ENCODE results near the gene MCM5. TPM values are rescaled to one million over a fixed set of nuclear protein-coding genes. Genes with fewer than 3 reads are reported as not detected.
A peak's percentile ranks its signal among the peaks of the same experiment; 100 is the strongest.

MCM5 gene
- total RNA-seq, 2 donors from 2014 or later, result 11.0 to 21.9 TPM

DNA sequence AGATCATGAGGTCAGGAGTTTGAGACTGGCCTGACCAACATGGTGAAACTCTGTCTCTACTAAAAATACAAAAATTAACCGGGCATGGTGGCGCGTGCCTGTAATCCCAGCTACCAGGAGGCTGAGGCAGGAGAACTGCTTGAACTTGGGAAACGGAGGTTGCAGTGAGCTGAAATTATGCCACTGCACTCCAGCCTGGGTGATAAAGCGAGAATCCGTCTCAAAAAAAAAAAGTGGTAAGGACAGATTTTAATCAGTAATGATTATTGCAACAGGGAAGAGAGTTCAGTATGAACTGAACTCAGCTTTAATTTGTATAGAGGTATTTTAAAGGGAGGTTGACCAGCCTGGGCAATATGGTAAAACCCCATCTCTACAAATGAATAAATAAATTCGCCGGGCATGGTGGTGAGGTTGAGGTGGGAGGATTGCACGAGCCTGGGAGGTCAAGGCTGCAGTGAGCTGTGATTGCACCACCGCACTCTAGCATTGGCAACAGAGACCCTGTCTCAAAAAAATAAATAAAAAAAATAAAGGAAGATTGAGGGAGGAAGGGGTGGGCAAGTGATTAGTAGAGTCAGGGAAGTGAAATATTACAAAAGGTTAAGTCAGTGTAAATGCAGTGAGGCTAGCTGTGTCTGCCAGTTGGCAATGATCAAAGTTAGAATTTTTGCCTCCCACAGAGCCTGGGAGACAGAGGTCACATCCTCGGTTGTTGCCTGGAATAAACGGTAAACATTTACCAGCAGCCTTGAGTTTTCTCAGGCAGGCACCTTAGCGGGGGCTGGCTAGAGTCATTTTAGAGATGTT, 2.6 kb upstream of the MCM5 start:
- intact Hi-C loops (cut with DNase I), result no loop called here
- ATAC-seq (no peak), DNase-seq (no peak)

DNA sequence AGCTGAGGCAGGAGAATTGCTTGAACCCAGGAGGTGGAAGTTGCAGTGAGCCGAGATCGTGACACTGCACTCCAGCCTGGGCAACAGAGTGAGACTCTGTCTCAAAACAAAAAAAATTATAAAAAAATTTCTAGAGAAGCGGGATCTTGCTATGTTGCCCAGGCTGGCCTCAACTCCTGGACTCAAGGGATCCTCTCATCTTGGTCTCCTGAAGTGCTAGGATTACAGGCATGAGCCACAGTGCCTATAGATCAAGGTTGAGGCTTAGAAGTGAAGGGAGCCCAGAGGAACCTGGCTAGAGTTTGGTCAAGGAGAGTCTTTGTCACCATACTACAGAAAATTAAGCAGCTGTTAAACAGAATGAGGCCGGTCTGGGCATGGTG, 1.4 kb upstream of the MCM5 start:
- DNase-seq, result no peak
- ATAC-seq, result no peak
- intact Hi-C loops (cut with DNase I), result no loop called here

DNA sequence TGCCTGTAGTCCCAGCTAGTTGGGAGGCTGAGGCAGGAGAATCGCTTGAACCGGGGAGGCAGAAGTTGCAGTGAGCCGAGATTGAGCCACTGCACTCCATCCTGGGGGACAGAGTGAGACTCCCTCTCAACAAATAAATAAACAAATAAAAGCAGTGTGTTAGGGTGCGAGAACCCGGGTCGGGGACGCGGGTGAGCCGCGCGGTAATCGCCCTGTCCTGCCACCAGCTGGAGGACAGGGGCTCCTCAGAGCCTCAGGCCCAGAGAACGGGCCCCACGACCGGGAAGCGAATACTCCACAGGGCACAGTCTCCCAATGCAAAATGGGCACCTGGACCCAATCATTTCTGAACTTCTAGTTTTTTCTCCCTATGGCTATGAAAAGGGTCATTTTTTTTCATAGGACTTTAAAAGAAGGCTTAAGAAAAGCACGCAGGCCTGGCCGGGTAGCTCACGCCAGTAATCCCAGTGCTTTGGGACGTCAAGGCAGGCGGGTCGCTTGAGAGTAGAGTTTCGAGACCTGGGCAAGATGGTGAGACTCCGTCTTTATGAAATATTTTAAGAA, 744 bp upstream of the MCM5 start:
- no peak for DNase-seq
- intact Hi-C loops (cut with DNase I), result no loop called here
- no peak for ATAC-seq

DNA sequence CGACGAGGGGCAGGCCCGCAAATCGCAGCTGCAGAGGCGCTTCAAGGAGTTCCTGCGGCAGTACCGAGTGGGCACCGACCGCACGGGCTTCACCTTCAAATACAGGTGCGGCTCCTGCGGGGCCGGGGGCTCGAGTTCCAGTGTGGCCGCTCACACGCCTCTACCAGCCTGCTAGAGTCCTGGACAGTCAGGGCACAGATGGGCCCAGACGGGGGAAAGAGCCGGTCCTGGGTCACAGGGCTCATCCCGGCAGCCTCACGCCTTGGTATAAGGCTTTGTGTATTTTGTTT, 506 bp downstream of the MCM5 start:
- intact Hi-C loops (cut with DNase I), result no loop called here
- DNase-seq (no peak), ATAC-seq (peak in 1 of 2 donors; percentile 4)

DNA sequence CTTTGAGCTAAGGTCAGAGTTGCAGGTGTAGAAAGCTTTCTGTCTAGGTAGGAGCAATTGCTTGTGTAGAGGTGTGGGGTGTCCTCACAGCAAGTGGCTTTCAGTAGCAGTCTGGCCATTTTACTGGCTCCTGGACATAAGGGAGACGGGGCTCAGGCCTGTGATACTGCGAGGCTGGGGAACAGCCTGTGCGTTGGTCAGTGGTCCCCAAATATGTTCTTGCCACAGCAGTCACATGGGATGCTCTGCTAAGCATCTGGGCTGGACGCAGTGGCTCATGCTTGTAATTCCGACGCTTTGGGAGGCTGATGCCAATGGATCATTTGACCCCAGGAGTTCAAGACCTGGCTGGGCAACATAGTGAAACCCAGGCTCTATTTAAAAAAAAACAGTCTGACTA, 1.9 kb downstream of the MCM5 start:
- no peak for DNase-seq
- intact Hi-C loops (cut with DNase I), result no loop called here
- no peak for ATAC-seq

DNA sequence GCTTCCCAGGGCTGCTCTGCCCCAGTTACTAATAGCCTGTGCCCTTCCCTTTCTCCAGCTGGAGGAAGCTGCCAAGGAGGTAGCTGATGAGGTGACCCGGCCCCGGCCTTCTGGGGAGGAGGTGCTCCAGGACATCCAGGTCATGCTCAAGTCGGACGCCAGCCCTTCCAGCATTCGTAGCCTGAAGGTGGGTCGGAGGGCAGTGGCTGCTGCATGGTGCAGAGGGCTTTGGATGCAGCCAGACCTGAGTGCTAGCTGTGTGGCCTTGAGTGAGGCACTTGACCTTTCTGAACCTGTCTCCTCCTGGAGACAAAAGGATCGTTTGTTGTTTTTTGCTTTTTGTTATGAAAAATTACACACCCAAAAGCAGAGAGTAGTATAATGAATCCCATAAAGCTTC, 3.4 kb downstream of the MCM5 start:
- intact Hi-C loops (cut with DNase I), result no loop called here
- DNase-seq (no peak), ATAC-seq (no peak)

DNA sequence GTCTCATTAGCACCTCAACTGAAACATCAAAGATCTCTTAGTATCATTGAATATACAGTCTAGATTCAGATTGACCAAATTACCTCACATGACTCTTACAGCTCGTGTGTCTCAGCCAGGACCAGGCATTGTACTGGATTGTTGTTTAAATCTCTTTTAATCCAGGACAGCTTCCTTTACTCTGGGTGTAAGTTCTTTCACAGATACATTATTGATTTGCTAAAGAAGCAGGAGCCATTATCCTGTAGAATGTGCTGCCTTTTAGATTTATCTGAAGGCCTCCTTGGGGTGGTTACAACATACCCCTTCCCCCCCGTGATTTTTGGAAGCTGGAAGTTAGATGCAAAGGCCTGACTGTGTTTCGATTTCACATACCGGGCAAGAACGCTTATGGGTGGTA, 4.2 kb downstream of the MCM5 start:
- intact Hi-C loops (cut with DNase I), result no loop called here
- no peak for DNase-seq
- no peak for ATAC-seq

DNA sequence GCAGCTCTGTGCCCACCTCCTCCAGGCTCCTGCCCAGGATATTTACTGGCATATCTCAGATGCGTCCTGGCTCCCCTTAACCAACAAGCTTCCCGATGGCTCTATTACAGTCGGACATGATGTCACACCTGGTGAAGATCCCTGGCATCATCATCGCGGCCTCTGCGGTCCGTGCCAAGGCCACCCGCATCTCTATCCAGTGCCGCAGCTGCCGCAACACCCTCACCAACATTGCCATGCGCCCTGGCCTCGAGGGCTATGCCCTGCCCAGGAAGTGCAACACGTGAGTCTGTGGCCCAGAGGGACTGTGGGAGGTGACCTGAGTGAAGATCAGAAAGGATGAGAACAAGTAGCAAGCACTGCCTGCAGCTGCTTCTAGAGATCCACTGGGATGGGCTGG, 6.5 kb downstream of the MCM5 start:
- ATAC-seq, result no peak
- no peak for DNase-seq
- intact Hi-C loops (cut with DNase I), result no loop called here

DNA sequence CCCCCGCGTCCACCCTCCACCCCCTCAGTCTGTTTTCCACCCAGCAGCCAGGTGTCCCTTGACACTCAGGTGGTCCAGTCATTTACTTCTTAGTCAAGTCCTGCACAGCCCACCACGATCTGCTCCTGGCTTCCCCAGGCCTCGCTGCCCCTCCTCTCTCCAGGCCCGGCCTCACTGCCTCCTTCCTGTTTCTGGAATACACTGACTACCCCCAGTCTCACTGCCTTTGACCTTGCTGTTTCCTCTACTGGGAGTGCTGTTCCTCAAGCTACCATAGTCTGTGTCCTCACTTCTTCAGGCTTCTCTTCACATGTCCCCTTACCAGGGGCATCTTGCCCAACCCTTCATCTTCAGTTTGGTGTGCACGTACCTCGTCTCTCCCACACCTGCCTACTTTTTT, 7.4 kb downstream of the MCM5 start:
- ATAC-seq (peak in 1 of 2 donors; percentile 17), DNase-seq (no peak)
- intact Hi-C loops (cut with DNase I), result no loop called here

DNA sequence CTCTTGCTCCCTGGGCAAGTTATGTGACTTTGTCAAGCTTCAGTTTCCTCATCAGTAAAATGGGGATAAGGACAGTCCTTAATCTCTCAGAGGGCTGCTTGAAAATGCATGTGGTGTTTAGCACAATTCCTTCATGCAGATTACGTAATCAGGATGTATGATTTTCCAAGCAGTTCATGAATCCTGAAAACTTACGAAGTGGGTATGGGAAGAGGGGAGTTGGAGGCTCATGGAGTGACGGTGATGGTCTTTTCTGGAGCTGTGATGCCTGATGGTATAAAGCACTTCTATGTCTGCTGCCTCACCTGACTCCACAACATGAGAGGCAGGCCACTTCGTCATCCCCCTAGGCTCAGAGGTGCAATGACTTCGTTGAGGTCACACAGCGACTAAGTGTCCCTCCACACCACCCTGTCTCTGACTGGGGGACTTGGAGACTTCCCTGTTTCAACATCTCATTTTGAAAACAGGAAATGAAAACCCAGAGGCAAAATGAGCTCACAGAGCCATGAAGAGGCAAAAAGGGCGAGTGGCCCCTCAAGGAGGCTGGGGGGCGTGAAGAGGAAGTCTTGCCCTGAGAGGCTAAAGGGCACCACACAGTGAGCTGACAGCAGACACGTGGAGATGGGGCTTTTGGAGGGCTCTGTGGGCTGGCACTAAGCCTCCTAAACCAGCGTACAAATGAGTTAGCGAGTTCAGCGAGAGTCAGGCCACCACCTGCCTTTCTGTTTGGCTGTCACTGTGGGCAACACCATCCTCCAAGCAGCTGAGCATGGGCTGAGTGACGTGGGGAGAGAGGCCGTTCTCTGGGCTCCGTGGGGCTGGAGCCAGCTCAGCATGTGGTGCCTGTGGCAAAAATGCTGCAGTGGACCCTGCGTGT, 10.1 kb downstream of the MCM5 start:
- DNase-seq (no peak), ATAC-seq (peak; percentile 36 to 74)
- intact Hi-C loops (cut with DNase I), result no loop called here

DNA sequence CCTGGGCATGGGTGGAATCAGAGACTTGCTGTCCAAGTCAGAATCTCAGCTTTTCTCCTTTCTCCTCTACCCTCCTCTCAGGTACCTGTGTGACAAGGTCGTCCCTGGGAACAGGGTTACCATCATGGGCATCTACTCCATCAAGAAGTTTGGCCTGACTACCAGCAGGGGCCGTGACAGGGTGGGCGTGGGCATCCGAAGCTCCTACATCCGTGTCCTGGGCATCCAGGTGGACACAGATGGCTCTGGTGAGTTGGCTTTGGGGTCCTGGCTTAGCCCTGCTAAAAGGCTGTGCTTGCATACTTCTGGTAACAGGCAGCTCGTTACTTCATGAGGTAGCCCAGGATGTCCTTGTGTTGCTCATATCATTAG, 10.7 kb downstream of the MCM5 start:
- ATAC-seq (no peak), DNase-seq (no peak)
- intact Hi-C loops (cut with DNase I), result no loop called here

DNA sequence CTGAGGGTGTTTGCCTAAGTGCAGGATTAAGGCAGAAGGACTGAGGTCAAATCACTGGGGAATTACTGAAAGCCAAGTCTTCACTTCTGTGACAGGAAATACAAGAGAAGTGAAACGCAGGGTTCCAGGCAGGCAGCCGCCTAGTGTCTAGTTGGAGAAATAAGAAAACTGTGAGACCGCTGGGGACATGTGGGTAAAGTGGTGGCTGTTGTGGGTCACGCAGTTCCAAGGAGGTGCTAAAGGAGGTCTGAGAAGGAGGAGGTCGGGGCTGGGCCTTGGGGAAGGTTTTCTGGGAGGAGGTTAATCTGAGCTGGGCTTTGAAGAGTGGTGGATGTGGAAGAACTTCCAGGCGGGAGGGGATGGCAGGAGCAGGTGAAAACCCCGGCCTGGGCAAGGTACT, 11.2 kb downstream of the MCM5 start:
- ATAC-seq, result peak in 1 of 2 donors; percentile 16
- no peak for DNase-seq
- intact Hi-C loops (cut with DNase I), result no loop called here

DNA sequence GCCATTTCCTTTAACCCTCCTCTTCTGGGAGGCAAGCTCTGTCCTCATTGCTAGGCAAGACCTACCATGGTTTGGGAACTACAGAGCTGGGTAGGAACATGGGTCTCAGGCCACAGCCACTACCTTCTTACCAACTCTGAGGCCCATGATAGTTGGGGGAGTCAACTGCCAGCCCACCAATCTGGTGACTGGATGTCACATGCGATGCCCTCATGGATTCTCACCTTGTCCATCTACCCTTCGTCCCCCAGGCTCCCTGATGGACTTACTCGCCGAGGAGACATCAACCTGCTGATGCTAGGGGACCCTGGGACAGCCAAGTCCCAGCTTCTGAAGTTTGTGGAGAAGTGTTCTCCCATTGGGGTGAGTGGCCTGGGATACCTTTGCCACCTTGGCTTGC, 13.7 kb downstream of the MCM5 start:
- no peak for DNase-seq
- ATAC-seq, result no peak
- intact Hi-C loops (cut with DNase I), result no loop called here

DNA sequence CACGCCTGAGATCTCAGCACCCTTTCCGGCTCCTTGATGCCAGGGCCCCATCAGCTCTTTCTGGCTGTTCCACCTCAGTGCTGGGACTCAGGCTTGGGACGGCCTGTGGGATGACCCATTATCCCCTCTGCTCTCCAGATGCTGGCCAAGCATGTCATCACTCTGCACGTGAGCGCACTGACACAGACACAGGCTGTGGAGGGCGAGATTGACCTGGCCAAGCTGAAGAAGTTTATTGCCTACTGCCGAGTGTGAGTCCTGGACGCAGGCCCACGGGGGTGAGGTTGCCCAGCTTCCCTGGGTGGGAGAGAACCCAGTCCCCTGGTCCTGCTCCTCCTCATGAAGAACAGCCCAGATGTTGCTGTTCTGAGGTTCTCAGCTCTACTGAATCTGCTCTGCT, 17.7 kb downstream of the MCM5 start:
- ATAC-seq (no peak), DNase-seq (no peak)
- intact Hi-C loops (cut with DNase I), result no loop called here

DNA sequence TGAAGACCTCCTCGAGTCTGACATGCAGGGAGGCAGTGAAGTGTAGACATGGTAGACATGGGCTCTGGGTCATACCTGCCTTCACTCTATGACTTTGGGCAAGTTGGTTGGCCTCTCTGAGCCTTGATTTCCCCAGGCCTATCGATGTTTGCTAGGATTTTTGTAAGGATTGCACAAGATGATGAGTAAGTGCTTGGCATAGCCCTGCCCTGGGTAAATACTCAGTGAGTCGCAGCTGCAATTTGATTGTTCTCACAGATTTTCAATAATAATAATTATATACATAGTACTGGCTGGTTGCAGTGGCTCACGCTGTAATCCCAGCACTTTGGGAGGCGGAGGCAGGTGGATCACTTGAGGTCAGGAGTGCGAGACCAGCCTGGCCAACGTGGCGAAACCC, 18.1 kb downstream of the MCM5 start:
- no peak for ATAC-seq
- no peak for DNase-seq
- intact Hi-C loops (cut with DNase I), result no loop called here

DNA sequence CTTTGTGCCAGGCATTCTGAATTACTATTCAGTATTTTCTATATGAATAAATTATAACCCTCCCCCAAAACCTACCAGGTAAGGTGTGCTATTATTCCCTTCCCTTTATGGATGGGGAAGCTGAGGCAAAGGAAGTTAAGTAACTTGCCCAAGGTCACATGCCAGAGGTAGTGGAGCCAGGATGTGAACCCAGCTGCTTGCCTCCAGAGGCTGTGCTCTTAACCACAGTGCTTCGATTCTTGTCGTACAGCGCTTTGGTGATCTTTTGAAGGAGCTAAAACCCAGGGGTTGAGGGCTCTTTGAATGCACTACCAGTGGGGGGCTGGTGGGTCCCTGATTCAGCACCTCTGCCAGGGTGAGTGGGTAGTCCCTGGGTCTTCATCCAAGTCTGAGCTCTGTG, 18.8 kb downstream of the MCM5 start:
- DNase-seq (no peak), ATAC-seq (no peak)
- intact Hi-C loops (cut with DNase I), result no loop called here

DNA sequence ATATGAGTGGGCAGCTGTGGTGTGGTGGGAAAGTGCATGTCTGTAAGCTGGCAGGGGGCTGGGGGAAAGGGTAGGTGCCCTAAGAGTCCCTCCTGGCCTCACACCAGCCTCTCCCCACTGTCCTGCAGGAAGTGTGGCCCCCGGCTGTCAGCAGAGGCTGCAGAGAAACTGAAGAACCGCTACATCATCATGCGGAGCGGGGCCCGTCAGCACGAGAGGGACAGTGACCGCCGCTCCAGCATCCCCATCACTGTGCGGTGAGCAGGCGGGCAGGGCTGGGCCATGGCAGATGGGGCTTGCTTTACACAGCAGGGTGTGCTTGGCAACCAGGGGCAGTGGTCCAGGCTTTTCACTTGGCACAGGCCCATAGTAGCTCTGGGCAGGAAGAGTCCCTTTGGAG, 19.8 kb downstream of the MCM5 start:
- ATAC-seq, result no peak
- intact Hi-C loops (cut with DNase I), result no loop called here
- no peak for DNase-seq

DNA sequence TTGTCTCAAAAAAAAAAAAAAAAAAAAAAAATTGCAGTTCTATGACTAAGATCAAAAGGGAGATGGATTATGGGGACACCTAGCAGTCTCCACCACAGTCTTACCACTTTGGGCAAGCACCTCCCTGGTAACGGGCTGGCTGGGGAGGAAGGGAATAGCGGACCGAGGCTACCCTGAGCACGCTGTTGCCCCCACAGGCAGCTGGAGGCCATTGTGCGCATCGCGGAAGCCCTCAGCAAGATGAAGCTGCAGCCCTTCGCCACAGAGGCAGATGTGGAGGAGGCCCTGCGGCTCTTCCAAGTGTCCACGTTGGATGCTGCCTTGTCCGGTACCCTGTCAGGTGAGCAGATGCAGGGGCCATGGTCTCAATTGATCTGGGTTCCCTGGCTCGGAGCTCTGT, 21.2 kb downstream of the MCM5 start:
- no peak for ATAC-seq
- intact Hi-C loops (cut with DNase I), result no loop called here
- DNase-seq, result no peak

DNA sequence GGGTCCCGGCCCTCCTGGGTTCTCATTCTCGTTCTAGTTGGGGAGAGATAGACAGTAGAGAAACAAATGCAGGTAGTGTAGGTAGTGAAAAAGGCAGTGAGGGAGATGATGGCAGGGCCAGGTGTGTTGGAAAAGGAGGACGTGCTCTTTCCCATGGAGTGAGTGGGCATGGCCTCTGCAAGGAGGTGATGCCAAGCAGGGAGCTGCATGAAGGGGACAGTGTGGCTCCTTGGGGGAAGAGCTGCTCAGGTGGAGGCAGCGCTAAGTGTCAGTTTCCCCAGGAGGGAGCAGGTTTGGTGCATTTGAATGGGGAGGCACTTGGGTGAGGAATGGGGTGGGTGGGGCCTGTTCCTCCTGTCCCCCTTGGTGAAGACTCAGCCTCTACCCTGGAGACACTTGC, 22.2 kb downstream of the MCM5 start:
- DNase-seq (no peak), ATAC-seq (no peak)
- intact Hi-C loops (cut with DNase I), result no loop called here

DNA sequence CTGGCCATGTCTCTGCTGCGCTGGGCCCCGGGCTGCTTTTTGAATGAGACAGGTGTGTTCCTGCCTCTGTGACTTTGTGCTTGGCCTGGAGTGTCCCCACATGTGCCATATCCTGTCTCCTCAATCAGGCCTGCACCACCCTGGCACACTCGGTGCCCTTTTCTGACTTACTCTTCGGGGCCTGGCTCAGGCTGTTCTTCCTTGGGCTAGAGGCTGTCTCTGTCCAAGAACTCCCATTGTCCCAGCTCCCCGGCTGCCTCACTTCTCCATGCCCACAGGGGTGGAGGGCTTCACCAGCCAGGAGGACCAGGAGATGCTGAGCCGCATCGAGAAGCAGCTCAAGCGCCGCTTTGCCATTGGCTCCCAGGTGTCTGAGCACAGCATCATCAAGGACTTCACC, 23.0 kb downstream of the MCM5 start:
- intact Hi-C loops (cut with DNase I), result no loop called here
- DNase-seq (no peak), ATAC-seq (no peak)

DNA sequence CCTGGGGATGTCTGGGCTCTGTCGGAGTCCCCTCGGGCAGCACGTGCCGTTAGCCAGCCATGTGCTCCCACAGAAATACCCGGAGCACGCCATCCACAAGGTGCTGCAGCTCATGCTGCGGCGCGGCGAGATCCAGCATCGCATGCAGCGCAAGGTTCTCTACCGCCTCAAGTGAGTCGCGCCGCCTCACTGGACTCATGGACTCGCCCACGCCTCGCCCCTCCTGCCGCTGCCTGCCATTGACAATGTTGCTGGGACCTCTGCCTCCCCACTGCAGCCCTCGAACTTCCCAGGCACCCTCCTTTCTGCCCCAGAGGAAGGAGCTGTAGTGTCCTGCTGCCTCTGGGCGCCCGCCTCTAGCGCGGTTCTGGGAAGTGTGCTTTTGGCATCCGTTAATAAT, 24.1 kb downstream of the MCM5 start:
- no peak for DNase-seq

More for the DNA sequence above, 24.1 kb downstream of the MCM5 start:
- ATAC-seq, result no peak
- intact Hi-C loops (cut with DNase I), result no loop called here
